H1 (cell line): ENCODE measurements around the gene ZNF521. TPM values are rescaled to one million over a fixed set of nuclear protein-coding genes. Genes with fewer than 3 reads are reported as not detected.

ENCODE experiments used
- BRCA1 ChIP-seq: IDR thresholded peaks from 2 replicates; pipeline ENCODE4 v1.6.1; 2012; ENCODE audit warnings: low read depth, low read length, improper control_type of control experiment
- CHD7 ChIP-seq: fragments of 300-600 bp; sonication (generic); IDR thresholded peaks from 2 replicates; pipeline ENCODE4 v1.7.1; 2012; ENCODE audit warnings: low read length, moderate library complexity, mild to moderate bottlenecking, inconsistent platforms; ENCODE audit not compliant: insufficient replicate concordance
- MAX ChIP-seq: IDR thresholded peaks from 2 replicates; pipeline ENCODE4 v1.6.1; 2012; ENCODE audit warnings: inconsistent platforms
- SP4 ChIP-seq: IDR thresholded peaks from 2 replicates; pipeline ENCODE4 v1.6.1; 2012; ENCODE audit warnings: low read length, inconsistent platforms
- TEAD4 ChIP-seq: IDR thresholded peaks from 2 replicates; pipeline ENCODE4 v1.6.1; 2012; ENCODE audit warnings: low read depth, low read length, inconsistent platforms, mixed read lengths
- polyA plus RNA-seq, 7 experiments: library from polyadenylated mRNA; depleted of rRNA in 3 of 7; stranded (reverse) in 5 of 7; unstranded in 2 of 7; fragments of >200 nt in 5 of 7; fragments of 200-250 nt in 2 of 7; gene quantifications; 1 replicate in 5 of 7; 2 replicates in 1 of 7; 4 replicates in 1 of 7; pipeline versions ENCODE4 v1.2.1 to v1.2.3, GENCODE V29; 2011 to 2013; ENCODE audit warnings: missing spikeins in 2 of 7, mixed read lengths in 2 of 7
- total RNA-seq: library from RNA; stranded (reverse); fragmentation: NEBNext Ultra II Directional; extraction: Animal tissue kit (Norgen Biotek cat#: 25700); gene quantifications from 2 replicates; pipeline ENCODE4 v1.2.1, GENCODE V29; 2021

The ZNF521 gene
- total and polyA plus RNA-seq, 2 of the 8 experiments (the other 6 are each of a cell fraction or from before 2014, with no cell fraction given) = 9.5 to 15.8 TPM

GRCh38 chr18:25345081-25345866, 6.7 kb downstream of the ZNF521 start (continued):
- TF ChIP-seq CHD7 (no peak), MAX (no peak), SP4 (no peak), TEAD4 (no peak), BRCA1 (no peak)
